ENCODE measurements around the gene IGSF6. TPM values are rescaled to one million over a fixed set of nuclear protein-coding genes. Genes with fewer than 3 reads are reported as not detected.

Gene IGSF6
- total RNA-seq, 2 donors from 2014 or later = not detected

GRCh38 chr16:21647562-21648164 lies 4.7 kb downstream of the IGSF6 start:
- no peak overlapping the region for H3K9ac ChIP-seq (ENCODE audit: extremely low read depth, low read length, poor library complexity, severe bottlenecking)
- peaks cover 3% of the 10 kb centered on the region for H3K4me1 ChIP-seq (ENCODE audit: control insufficient read depth, insufficient read depth, low read length)
- no peak for DNase-seq
- H3K36me3 ChIP-seq (ENCODE audit: control insufficient read depth, insufficient read depth, low read length) = peaks cover 3% of the 10 kb centered on the region
- no peak overlapping the region for H3K27ac ChIP-seq (ENCODE audit: low read depth, low read length)
- H3K27me3 ChIP-seq (ENCODE audit: control insufficient read depth, insufficient read depth, low read length, poor library complexity, severe bottlenecking) = no peaks in the 10 kb centered on the region
- Mint-ChIP-seq H3K27ac (no peak overlapping the region), H3K9me3 (no peaks in the 10 kb centered on the region), H3K4me3 (no peak overlapping the region), H3K4me1 (peaks cover 16% of the 10 kb centered on the region), H3K27me3 (ENCODE audit: insufficient read depth) (no peaks in the 10 kb centered on the region), H3K36me3 (ENCODE audit: low read depth) (peaks cover 9% of the 10 kb centered on the region)
- no peaks in the 10 kb centered on the region for H3K9me3 ChIP-seq (ENCODE audit: control insufficient read depth, low read length)
- H3K4me3 ChIP-seq (ENCODE audit: low read length) = no peak overlapping the region
- TF ChIP-seq CTCF (conservative IDR thresholded peaks at IDR 0.05) = no peak
- WGBS, 2 experiments (ENCODE audit: insufficient coverage in 1 of 2, insufficient read length in 1 of 2) = 88 to 98% methylated on average over 8 to 9 of the region's 9 CpGs

GRCh38 chr16:21646721-21647561 lies 5.5 kb downstream of the IGSF6 start:
- no peak for DNase-seq
- WGBS, 2 experiments (ENCODE audit: insufficient coverage in 1 of 2, insufficient read length in 1 of 2) = 93 to 96% methylated on average over 17 to 18 of the region's 18 CpGs
- no peak overlapping the region for H3K27ac Mint-ChIP-seq
- H3K4me1 Mint-ChIP-seq = peaks cover 16% of the 10 kb centered on the region
- Histone ChIP-seq H3K27me3 (ENCODE audit: control insufficient read depth, insufficient read depth, low read length, poor library complexity, severe bottlenecking) (no peaks in the 10 kb centered on the region), H3K9ac (ENCODE audit: extremely low read depth, low read length, poor library complexity, severe bottlenecking) (no peak overlapping the region), H3K9me3 (ENCODE audit: control insufficient read depth, low read length) (no peaks in the 10 kb centered on the region), H3K36me3 (ENCODE audit: control insufficient read depth, insufficient read depth, low read length) (peaks cover 3% of the 10 kb centered on the region), H3K4me3 (ENCODE audit: low read length) (no peak overlapping the region), H3K4me1 (ENCODE audit: control insufficient read depth, insufficient read depth, low read length) (peaks cover 3% of the 10 kb centered on the region), H3K27ac (ENCODE audit: low read depth, low read length) (no peak overlapping the region)
- H3K27me3 Mint-ChIP-seq (ENCODE audit: insufficient read depth) = no peaks in the 10 kb centered on the region
- H3K4me3 Mint-ChIP-seq = no peak overlapping the region
- H3K36me3 Mint-ChIP-seq (ENCODE audit: low read depth) = peaks cover 5% of the 10 kb centered on the region
- no peaks in the 10 kb centered on the region for H3K9me3 Mint-ChIP-seq
- TF ChIP-seq CTCF (conservative IDR thresholded peaks at IDR 0.05) = no peak

- Mint-ChIP-seq H3K4me3 (no peak overlapping the region), H3K4me1 (peaks cover 16% of the 10 kb centered on the region), H3K27me3 (ENCODE audit: insufficient read depth) (no peaks in the 10 kb centered on the region), H3K36me3 (ENCODE audit: low read depth) (peaks cover 5% of the 10 kb centered on the region), H3K27ac (no peak overlapping the region), H3K9me3 (no peaks in the 10 kb centered on the region)
- Histone ChIP-seq H3K36me3 (ENCODE audit: control insufficient read depth, insufficient read depth, low read length) (peaks cover 3% of the 10 kb centered on the region), H3K9ac (ENCODE audit: extremely low read depth, low read length, poor library complexity, severe bottlenecking) (no peak overlapping the region), H3K27me3 (ENCODE audit: control insufficient read depth, insufficient read depth, low read length, poor library complexity, severe bottlenecking) (no peaks in the 10 kb centered on the region), H3K9me3 (ENCODE audit: control insufficient read depth, low read length) (no peaks in the 10 kb centered on the region), H3K4me3 (ENCODE audit: low read length) (no peak overlapping the region), H3K27ac (ENCODE audit: low read depth, low read length) (no peak overlapping the region), H3K4me1 (ENCODE audit: control insufficient read depth, insufficient read depth, low read length) (peaks cover 3% of the 10 kb centered on the region)
- WGBS, 2 experiments (ENCODE audit: insufficient coverage in 1 of 2, insufficient read length in 1 of 2) = 78 to 100% methylated on average over 2 to 5 of the region's 5 CpGs
- TF ChIP-seq CTCF (conservative IDR thresholded peaks at IDR 0.05) = no peak
- DNase-seq = no peak
Measured at GRCh38 chr16:21646091-21646490, 6.3 kb downstream of the IGSF6 start.

Measured in endodermal cell (in vitro differentiated cells).